ENCODE measurements around the gene DMRTC1B. TPM values are rescaled to one million over a fixed set of nuclear protein-coding genes. Genes with fewer than 3 reads are reported as not detected.
"Not testable (repeated sequence)": the region's sequence is repeated elsewhere in the genome, so short reads cannot be mapped to it uniquely, and the experiment has no call there.

The DMRTC1B gene
- total RNA-seq = not detected
- long read RNA-seq = 0 reads

- intact Hi-C loops (cut with DNase I); DNase-seq: not testable (repeated sequence)
- ATAC-seq = peak; percentile 80 to 86
These were observed at the start of gene DMRTC1B for GRCh38 chrX:72776653-72777466. TSS of gene DMRTC1B (plus strand) at chrX:72776890. CDS start at chrX:72845136, 68,246 bp downstream.

- DNase-seq = no peak
- intact Hi-C loops (cut with DNase I) = no loop called here
- no peak for ATAC-seq
These were observed 48.8 kb upstream of the DMRTC1B start for GRCh38 chrX:72727846-72728245.

- intact Hi-C loops (cut with DNase I); ATAC-seq; DNase-seq: not testable (repeated sequence)
These were observed 43.1 kb upstream of the DMRTC1B start for GRCh38 chrX:72733636-72734035.

- no peak for DNase-seq
- intact Hi-C loops (cut with DNase I) = no loop called here
- no peak for ATAC-seq
These were observed 41.1 kb upstream of the DMRTC1B start for GRCh38 chrX:72735561-72735960.

- ATAC-seq; intact Hi-C loops (cut with DNase I); DNase-seq: not testable (repeated sequence)
These were observed 31.1 kb upstream of the DMRTC1B start for GRCh38 chrX:72745546-72745945.

- ATAC-seq; intact Hi-C loops (cut with DNase I); DNase-seq: not testable (repeated sequence)
These were observed 28.1 kb upstream of the DMRTC1B start for GRCh38 chrX:72748545-72748944.

GRCh38 chrX:72760454-72760853, 16.2 kb upstream of the DMRTC1B start:
- ATAC-seq; intact Hi-C loops (cut with DNase I); DNase-seq: not testable (repeated sequence)

- intact Hi-C loops (cut with DNase I); DNase-seq: not testable (repeated sequence)
- ATAC-seq = peak in 1 of 2 donors; percentile 67
These were observed 739 bp downstream of the DMRTC1B start for GRCh38 chrX:72777467-72777790.

GRCh38 chrX:72778146-72778545, 1.5 kb downstream of the DMRTC1B start:
- intact Hi-C loops (cut with DNase I); DNase-seq; ATAC-seq: not testable (repeated sequence)

GRCh38 chrX:72782560-72782959, 5.9 kb downstream of the DMRTC1B start, which contains the start of gene FAM236B:
TSS of gene FAM236B (minus strand) at chrX:72782660. CDS start at chrX:72782560, 100 bp downstream.
- ATAC-seq; intact Hi-C loops (cut with DNase I); DNase-seq: not testable (repeated sequence)

GRCh38 chrX:72783365-72783936, 6.8 kb downstream of the DMRTC1B start:
- DNase-seq; intact Hi-C loops (cut with DNase I): not testable (repeated sequence)
- ATAC-seq = peak in 1 of 2 donors; percentile 67

GRCh38 chrX:72783964-72784363, 7.3 kb downstream of the DMRTC1B start:
- intact Hi-C loops (cut with DNase I); ATAC-seq: not testable (repeated sequence)

GRCh38 chrX:72788142-72788541, 11.5 kb downstream of the DMRTC1B start:
- intact Hi-C loops (cut with DNase I); DNase-seq; ATAC-seq: not testable (repeated sequence)

More at GRCh38 chrX:72783964-72784363, 7.3 kb downstream of the DMRTC1B start:
- DNase-seq = not testable (repeated sequence)

GRCh38 chrX:72790390-72790789, 13.7 kb downstream of the DMRTC1B start:
- intact Hi-C loops (cut with DNase I); ATAC-seq; DNase-seq: not testable (repeated sequence)

- DNase-seq; intact Hi-C loops (cut with DNase I); ATAC-seq: not testable (repeated sequence)
These were observed 31.4 kb downstream of the DMRTC1B start, which contains the start of gene FAM236D for GRCh38 chrX:72808110-72808509. TSS of gene FAM236D (minus strand) at chrX:72808210. CDS start at chrX:72808110, 100 bp downstream.

- intact Hi-C loops (cut with DNase I) = not testable (repeated sequence)
These were observed 54.0 kb downstream of the DMRTC1B start for GRCh38 chrX:72830701-72831100.

GRCh38 chrX:72837532-72837931, 60.8 kb downstream of the DMRTC1B start:
- DNase-seq; ATAC-seq; intact Hi-C loops (cut with DNase I): not testable (repeated sequence)

More at GRCh38 chrX:72830701-72831100, 54.0 kb downstream of the DMRTC1B start:
- ATAC-seq, DNase-seq: not testable (repeated sequence)

GRCh38 chrX:72882898-72883297, 106.2 kb downstream of the DMRTC1B start:
- intact Hi-C loops (cut with DNase I); ATAC-seq; DNase-seq: not testable (repeated sequence)

GRCh38 chrX:72889740-72890139, 113.0 kb downstream of the DMRTC1B start:
- intact Hi-C loops (cut with DNase I) = not testable (repeated sequence)

More at GRCh38 chrX:72889740-72890139, 113.0 kb downstream of the DMRTC1B start:
- not testable (repeated sequence) for DNase-seq, ATAC-seq

Measured in left cardiac atrium (tissue), 4 donors.